ENCODE measurements around the gene MESD.
"Not testable (repeated sequence)": the region's sequence is repeated elsewhere in the genome, so short reads cannot be mapped to it uniquely, and the experiment has no call there.

The MESD gene

GRCh38 chr15:80957976-80958375 lies 31.6 kb downstream of the MESD start:
- Histone ChIP-seq H3K79me1 (replicated peaks; ENCODE audit: low read length, poor library complexity, severe bottlenecking) (peaks cover 12% of the 10 kb centered on the region), H2BK120ac (ENCODE audit: low read depth, low read length) (no peak overlapping the region), H3K36me3 (ENCODE audit: control insufficient read depth in 1 of 2, insufficient read depth in 2 of 2, low read depth in 1 of 2, low read length in 2 of 2) (peaks cover 16 to 18% of the 10 kb centered on the region in 2 experiments), H2BK15ac (ENCODE audit: low read depth, poor library complexity, severe bottlenecking) (no peak overlapping the region), H2AK5ac (ENCODE audit: low read length, severe bottlenecking) (no peak overlapping the region), H3K4ac (ENCODE audit: low read depth in 1 of 2, low read length in 2 of 2) (no peak overlapping the region), H2AFZ (ENCODE audit: low read depth, low read length) (no peak overlapping the region), H2BK12ac (ENCODE audit: low read length in 2 of 2) (no peak overlapping the region), H3K23ac (ENCODE audit: low read length in 2 of 2) (no peak overlapping the region), H4K91ac (ENCODE audit: low read length) (no peak overlapping the region), H3K9me3 (ENCODE audit: control insufficient read depth, low read length) (no peaks in the 10 kb centered on the region), H3K14ac (ENCODE audit: low read length in 2 of 2) (no peak overlapping the region), H3K9ac (ENCODE audit: low read length) (no peak overlapping the region), H2BK5ac (ENCODE audit: low read depth, low read length, poor library complexity, severe bottlenecking) (no peak overlapping the region), H3K18ac (ENCODE audit: low read depth in 1 of 2, low read length in 2 of 2) (no peak overlapping the region), H3K27ac (ENCODE audit: low read length, poor library complexity, severe bottlenecking) (no peak overlapping the region), H3K4me2 (ENCODE audit: low read length, poor library complexity, severe bottlenecking) (no peak overlapping the region), H3K4me3 (ENCODE audit: insufficient read depth in 1 of 2, low read depth in 1 of 2, low read length in 2 of 2) (no peak overlapping the region), H3K27me3 (ENCODE audit: control insufficient read depth in 1 of 2, insufficient read depth in 1 of 2, low read length in 2 of 2) (no peaks in the 10 kb centered on the region), H4K8ac (ENCODE audit: low read length) (no peak overlapping the region), H3K4me1 (ENCODE audit: control insufficient read depth, insufficient read depth, low read depth, low read length) (peaks cover 7% of the 10 kb centered on the region)
- DNase-seq = no peak
- 83% methylated on average over 2 of the region's 2 CpGs for WGBS

GRCh38 chr15:80957556-80957955 lies 32.1 kb downstream of the MESD start:
- H3K4me3 ChIP-seq (ENCODE audit: insufficient read depth in 1 of 2, low read depth in 1 of 2, low read length in 2 of 2) = no peak overlapping the region
- peaks cover 12% of the 10 kb centered on the region for H3K79me1 ChIP-seq (replicated peaks; ENCODE audit: low read length, poor library complexity, severe bottlenecking)
- H3K9ac ChIP-seq (ENCODE audit: low read length) = no peak overlapping the region
- no peak for DNase-seq
- H2BK12ac ChIP-seq (ENCODE audit: low read length in 2 of 2) = no peak overlapping the region
- H3K4ac ChIP-seq (ENCODE audit: low read depth in 1 of 2, low read length in 2 of 2) = no peak overlapping the region
- H3K23ac ChIP-seq (ENCODE audit: low read length in 2 of 2) = no peak overlapping the region
- H3K4me1 ChIP-seq (ENCODE audit: control insufficient read depth, insufficient read depth, low read depth, low read length) = peaks cover 7% of the 10 kb centered on the region
- H2BK120ac ChIP-seq (ENCODE audit: low read depth, low read length) = no peak overlapping the region
- peaks cover 20 to 21% of the 10 kb centered on the region in 2 experiments for H3K36me3 ChIP-seq (ENCODE audit: control insufficient read depth in 1 of 2, insufficient read depth in 2 of 2, low read depth in 1 of 2, low read length in 2 of 2)
- no peak overlapping the region for H3K18ac ChIP-seq (ENCODE audit: low read depth in 1 of 2, low read length in 2 of 2)
- H3K4me2 ChIP-seq (ENCODE audit: low read length, poor library complexity, severe bottlenecking) = no peak overlapping the region
- no peak overlapping the region for H2BK5ac ChIP-seq (ENCODE audit: low read depth, low read length, poor library complexity, severe bottlenecking)
- H4K8ac ChIP-seq (ENCODE audit: low read length) = no peak overlapping the region
- no peaks in the 10 kb centered on the region for H3K27me3 ChIP-seq (ENCODE audit: control insufficient read depth in 1 of 2, insufficient read depth in 1 of 2, low read length in 2 of 2)
- WGBS = 91% methylated on average over 2 of the region's 2 CpGs
- H3K27ac ChIP-seq (ENCODE audit: low read length, poor library complexity, severe bottlenecking) = no peak overlapping the region
- H4K91ac ChIP-seq (ENCODE audit: low read length) = no peak overlapping the region
- H3K14ac ChIP-seq (ENCODE audit: low read length in 2 of 2) = no peak overlapping the region
- no peak overlapping the region for H2BK15ac ChIP-seq (ENCODE audit: low read depth, poor library complexity, severe bottlenecking)
- H2AFZ ChIP-seq (ENCODE audit: low read depth, low read length) = no peak overlapping the region
- no peak overlapping the region for H2AK5ac ChIP-seq (ENCODE audit: low read length, severe bottlenecking)
- no peaks in the 10 kb centered on the region for H3K9me3 ChIP-seq (ENCODE audit: control insufficient read depth, low read length)

- H2BK15ac ChIP-seq (ENCODE audit: low read depth, poor library complexity, severe bottlenecking); H2BK120ac ChIP-seq (ENCODE audit: low read depth, low read length); H3K23ac ChIP-seq (ENCODE audit: low read length in 2 of 2); H2AFZ ChIP-seq (ENCODE audit: low read depth, low read length); H3K9me3 ChIP-seq (ENCODE audit: control insufficient read depth, low read length); H3K4ac ChIP-seq (ENCODE audit: low read depth in 1 of 2, low read length in 2 of 2); H3K27me3 ChIP-seq (ENCODE audit: control insufficient read depth in 1 of 2, insufficient read depth in 1 of 2, low read length in 2 of 2); H3K4me2 ChIP-seq (ENCODE audit: low read length, poor library complexity, severe bottlenecking); H3K9ac ChIP-seq (ENCODE audit: low read length); H3K4me3 ChIP-seq (ENCODE audit: insufficient read depth in 1 of 2, low read depth in 1 of 2, low read length in 2 of 2); H4K91ac ChIP-seq (ENCODE audit: low read length); H3K4me1 ChIP-seq (ENCODE audit: control insufficient read depth, insufficient read depth, low read depth, low read length); H3K14ac ChIP-seq (ENCODE audit: low read length in 2 of 2); H3K18ac ChIP-seq (ENCODE audit: low read depth in 1 of 2, low read length in 2 of 2); H4K8ac ChIP-seq (ENCODE audit: low read length); H2BK12ac ChIP-seq (ENCODE audit: low read length in 2 of 2): not testable (repeated sequence)
- peak overlapping the region; percentile 62 for H2AK5ac ChIP-seq (ENCODE audit: low read length, severe bottlenecking)
- H3K27ac ChIP-seq (ENCODE audit: low read length, poor library complexity, severe bottlenecking) = peak overlapping the region; percentile 23
- H2BK5ac ChIP-seq (ENCODE audit: low read depth, low read length, poor library complexity, severe bottlenecking) = peak overlapping the region; percentile 9
- WGBS = 67% methylated on average over 12 of the region's 19 CpGs
- H3K36me3 ChIP-seq (ENCODE audit: control insufficient read depth in 1 of 2, insufficient read depth in 2 of 2, low read depth in 1 of 2, low read length in 2 of 2) = peaks cover 22 to 37% of the 10 kb centered on the region in 2 experiments
- peak; percentile 92 for DNase-seq
- peaks cover 12% of the 10 kb centered on the region for H3K79me1 ChIP-seq (replicated peaks; ENCODE audit: low read length, poor library complexity, severe bottlenecking)
Observed at GRCh38 chr15:80955571-80956452, 33.8 kb downstream of the MESD start.

GRCh38 chr15:80953953-80954778 lies 35.5 kb downstream of the MESD start:
- Histone ChIP-seq H3K9ac (ENCODE audit: low read length) (no peak overlapping the region), H3K36me3 (ENCODE audit: control insufficient read depth in 1 of 2, insufficient read depth in 2 of 2, low read depth in 1 of 2, low read length in 2 of 2) (peaks cover 30 to 50% of the 10 kb centered on the region in 2 experiments), H4K8ac (ENCODE audit: low read length) (no peak overlapping the region), H2AFZ (ENCODE audit: low read depth, low read length) (no peak overlapping the region), H2BK15ac (ENCODE audit: low read depth, poor library complexity, severe bottlenecking) (no peak overlapping the region), H3K27ac (ENCODE audit: low read length, poor library complexity, severe bottlenecking) (no peak overlapping the region), H2BK5ac (ENCODE audit: low read depth, low read length, poor library complexity, severe bottlenecking) (no peak overlapping the region), H3K4me2 (ENCODE audit: low read length, poor library complexity, severe bottlenecking) (no peak overlapping the region), H2AK5ac (ENCODE audit: low read length, severe bottlenecking) (peak overlapping the region; percentile 11), H3K4me3 (ENCODE audit: insufficient read depth in 1 of 2, low read depth in 1 of 2, low read length in 2 of 2) (no peak overlapping the region), H3K23ac (ENCODE audit: low read length in 2 of 2) (no peak overlapping the region), H4K91ac (ENCODE audit: low read length) (no peak overlapping the region), H2BK120ac (ENCODE audit: low read depth, low read length) (no peak overlapping the region), H3K14ac (ENCODE audit: low read length in 2 of 2) (no peak overlapping the region), H3K27me3 (ENCODE audit: control insufficient read depth in 1 of 2, insufficient read depth in 1 of 2, low read length in 2 of 2) (no peaks in the 10 kb centered on the region), H3K18ac (ENCODE audit: low read depth in 1 of 2, low read length in 2 of 2) (no peak overlapping the region), H3K4me1 (ENCODE audit: control insufficient read depth, insufficient read depth, low read depth, low read length) (peaks cover 7% of the 10 kb centered on the region), H3K4ac (ENCODE audit: low read depth in 1 of 2, low read length in 2 of 2) (no peak overlapping the region), H3K9me3 (ENCODE audit: control insufficient read depth, low read length) (no peaks in the 10 kb centered on the region), H3K79me1 (replicated peaks; ENCODE audit: low read length, poor library complexity, severe bottlenecking) (peaks cover 9% of the 10 kb centered on the region), H2BK12ac (ENCODE audit: low read length in 2 of 2) (no peak overlapping the region)
- no peak for DNase-seq
- whole genome bisulfite sequencing = 96% methylated on average over 5 of the region's 9 CpGs
